HepG2 (cell line): ENCODE measurements around the gene MGA. TPM values are rescaled to one million over a fixed set of nuclear protein-coding genes. Genes with fewer than 3 reads are reported as not detected.
A peak's percentile ranks its signal among the peaks of the same experiment; 100 is the strongest.

ENCODE experiments used
- GFI1 ChIP-seq: sonication (generic); formaldehyde crosslinking; IDR thresholded peaks from 2 replicates; pipeline ENCODE4 v1.5.0; 2020; ENCODE audit warnings: missing genetic modification reagents, mild to moderate bottlenecking, borderline replicate concordance
- HHEX ChIP-seq: IDR thresholded peaks from 2 replicates; pipeline ENCODE4 v1.6.1; 2016; ENCODE audit warnings: control low read depth
- ISL2 ChIP-seq: sonication (generic); formaldehyde crosslinking; IDR thresholded peaks from 2 replicates; pipeline ENCODE4 v1.5.0; 2020; ENCODE audit warnings: missing genetic modification reagents
- PHF8 ChIP-seq: sonication (generic); formaldehyde crosslinking; IDR thresholded peaks from 2 replicates; pipeline ENCODE4 v1.5.0; 2020; ENCODE audit warnings: missing genetic modification reagents
- POLR2A ChIP-seq, 2 experiments: IDR thresholded peaks; 2 replicates each; pipeline ENCODE4 v1.6.1; 2011; ENCODE audit warnings: low read depth in 2 of 2, low read length in 2 of 2, mild to moderate bottlenecking in 1 of 2, moderate library complexity in 1 of 2; ENCODE audit not compliant: insufficient read depth in 1 of 2
- SIN3A ChIP-seq: IDR thresholded peaks from 2 replicates; pipeline ENCODE4 v1.6.1; 2011; ENCODE audit warnings: low read depth, mild to moderate bottlenecking, control low read depth, low read length, borderline replicate concordance
- WIZ ChIP-seq: sonication (generic); formaldehyde crosslinking; IDR thresholded peaks from 2 replicates; pipeline ENCODE4 v1.5.1; 2020; ENCODE audit warnings: mild to moderate bottlenecking, missing genetic modification reagents
- ZFP90 ChIP-seq: sonication (generic); formaldehyde crosslinking; IDR thresholded peaks from 2 replicates; pipeline ENCODE4 v1.8.0; 2022; ENCODE audit warnings: missing genetic modification reagents, mild to moderate bottlenecking, inconsistent platforms, borderline replicate concordance
- ZNF883 ChIP-seq: sonication (generic); formaldehyde crosslinking; IDR thresholded peaks from 2 replicates; pipeline ENCODE4 v1.5.1; 2020; ENCODE audit warnings: mild to moderate bottlenecking, missing genetic modification reagents; ENCODE audit errors: not compliant biosample characterization
- polyA plus RNA-seq, 8 experiments: library from polyadenylated mRNA; depleted of rRNA in 3 of 8; stranded (reverse) in 7 of 8; unstranded in 1 of 8; fragments of >200 nt; fragmentation: Illumina TruSeq in 4 of 8; extraction: Trizol in 4 of 8; gene quantifications; 2 replicates each; pipeline versions ENCODE4 v1.2.1 to v1.2.3, GENCODE V29; 2011 to 2016; ENCODE audit warnings: low read depth in 4 of 8, missing spikeins in 1 of 8, mixed read lengths in 1 of 8; ENCODE audit not compliant: insufficient read depth in 1 of 8
- total RNA-seq, 5 experiments: library from RNA; depleted of rRNA; stranded (reverse); fragments of >200 nt; fragmentation: Illumina TruSeq; extraction: Trizol; gene quantifications; 2 replicates each; pipeline ENCODE4 v1.2.3, GENCODE V29; 2016; ENCODE audit warnings: low read depth in 1 of 5
- TF ChIP-seq, protein P1 (sequence below): sonication (generic); formaldehyde crosslinking; IDR thresholded peaks from 2 replicates; pipeline ENCODE4 v1.4.0; 2020; ENCODE audit warnings: mild to moderate bottlenecking, missing genetic modification reagents
- TF ChIP-seq, protein P2 (sequence below): sonication (generic); formaldehyde crosslinking; IDR thresholded peaks from 2 replicates; pipeline ENCODE4 v1.5.0; 2020; ENCODE audit warnings: missing genetic modification reagents, mild to moderate bottlenecking, borderline replicate concordance

Gene MGA
- total and polyA plus RNA-seq, 2 of the 13 experiments (the other 11 are each of a cell fraction or from before 2014, with no cell fraction given), result 5.3 to 59.0 TPM

DNA sequence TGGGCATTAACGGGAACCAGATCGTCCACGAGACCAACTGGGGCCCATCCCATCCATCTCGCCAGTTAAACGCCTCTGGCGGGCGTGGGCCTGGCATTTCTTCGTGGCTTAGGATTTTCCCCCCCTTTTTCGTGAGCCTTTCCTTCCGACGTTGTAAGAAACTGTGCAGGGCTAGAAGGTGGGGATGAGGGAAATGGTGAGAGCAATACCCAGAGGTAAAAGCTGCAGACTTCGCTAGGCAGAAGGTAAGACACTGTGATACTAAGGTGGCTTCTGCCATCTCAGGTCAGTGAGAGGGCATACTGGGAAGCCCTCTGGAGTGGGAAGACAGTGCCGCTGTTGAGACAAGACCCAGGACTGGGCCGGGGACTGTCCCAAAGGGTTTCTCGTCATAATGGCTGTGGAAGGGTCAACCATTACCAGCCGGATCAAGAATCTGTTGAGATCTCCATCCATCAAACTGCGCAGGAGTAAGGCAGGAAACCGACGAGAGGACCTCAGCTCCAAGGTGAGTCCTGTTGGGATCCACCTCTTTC, 114.7 kb downstream of the MGA start (continued):
- TF ChIP-seq GFI1 (CRISPR knock-in tag), result 0 out of 2 replicates have a peak, but pooled peaks have one; percentile 54
- TF ChIP-seq, protein P1, sequence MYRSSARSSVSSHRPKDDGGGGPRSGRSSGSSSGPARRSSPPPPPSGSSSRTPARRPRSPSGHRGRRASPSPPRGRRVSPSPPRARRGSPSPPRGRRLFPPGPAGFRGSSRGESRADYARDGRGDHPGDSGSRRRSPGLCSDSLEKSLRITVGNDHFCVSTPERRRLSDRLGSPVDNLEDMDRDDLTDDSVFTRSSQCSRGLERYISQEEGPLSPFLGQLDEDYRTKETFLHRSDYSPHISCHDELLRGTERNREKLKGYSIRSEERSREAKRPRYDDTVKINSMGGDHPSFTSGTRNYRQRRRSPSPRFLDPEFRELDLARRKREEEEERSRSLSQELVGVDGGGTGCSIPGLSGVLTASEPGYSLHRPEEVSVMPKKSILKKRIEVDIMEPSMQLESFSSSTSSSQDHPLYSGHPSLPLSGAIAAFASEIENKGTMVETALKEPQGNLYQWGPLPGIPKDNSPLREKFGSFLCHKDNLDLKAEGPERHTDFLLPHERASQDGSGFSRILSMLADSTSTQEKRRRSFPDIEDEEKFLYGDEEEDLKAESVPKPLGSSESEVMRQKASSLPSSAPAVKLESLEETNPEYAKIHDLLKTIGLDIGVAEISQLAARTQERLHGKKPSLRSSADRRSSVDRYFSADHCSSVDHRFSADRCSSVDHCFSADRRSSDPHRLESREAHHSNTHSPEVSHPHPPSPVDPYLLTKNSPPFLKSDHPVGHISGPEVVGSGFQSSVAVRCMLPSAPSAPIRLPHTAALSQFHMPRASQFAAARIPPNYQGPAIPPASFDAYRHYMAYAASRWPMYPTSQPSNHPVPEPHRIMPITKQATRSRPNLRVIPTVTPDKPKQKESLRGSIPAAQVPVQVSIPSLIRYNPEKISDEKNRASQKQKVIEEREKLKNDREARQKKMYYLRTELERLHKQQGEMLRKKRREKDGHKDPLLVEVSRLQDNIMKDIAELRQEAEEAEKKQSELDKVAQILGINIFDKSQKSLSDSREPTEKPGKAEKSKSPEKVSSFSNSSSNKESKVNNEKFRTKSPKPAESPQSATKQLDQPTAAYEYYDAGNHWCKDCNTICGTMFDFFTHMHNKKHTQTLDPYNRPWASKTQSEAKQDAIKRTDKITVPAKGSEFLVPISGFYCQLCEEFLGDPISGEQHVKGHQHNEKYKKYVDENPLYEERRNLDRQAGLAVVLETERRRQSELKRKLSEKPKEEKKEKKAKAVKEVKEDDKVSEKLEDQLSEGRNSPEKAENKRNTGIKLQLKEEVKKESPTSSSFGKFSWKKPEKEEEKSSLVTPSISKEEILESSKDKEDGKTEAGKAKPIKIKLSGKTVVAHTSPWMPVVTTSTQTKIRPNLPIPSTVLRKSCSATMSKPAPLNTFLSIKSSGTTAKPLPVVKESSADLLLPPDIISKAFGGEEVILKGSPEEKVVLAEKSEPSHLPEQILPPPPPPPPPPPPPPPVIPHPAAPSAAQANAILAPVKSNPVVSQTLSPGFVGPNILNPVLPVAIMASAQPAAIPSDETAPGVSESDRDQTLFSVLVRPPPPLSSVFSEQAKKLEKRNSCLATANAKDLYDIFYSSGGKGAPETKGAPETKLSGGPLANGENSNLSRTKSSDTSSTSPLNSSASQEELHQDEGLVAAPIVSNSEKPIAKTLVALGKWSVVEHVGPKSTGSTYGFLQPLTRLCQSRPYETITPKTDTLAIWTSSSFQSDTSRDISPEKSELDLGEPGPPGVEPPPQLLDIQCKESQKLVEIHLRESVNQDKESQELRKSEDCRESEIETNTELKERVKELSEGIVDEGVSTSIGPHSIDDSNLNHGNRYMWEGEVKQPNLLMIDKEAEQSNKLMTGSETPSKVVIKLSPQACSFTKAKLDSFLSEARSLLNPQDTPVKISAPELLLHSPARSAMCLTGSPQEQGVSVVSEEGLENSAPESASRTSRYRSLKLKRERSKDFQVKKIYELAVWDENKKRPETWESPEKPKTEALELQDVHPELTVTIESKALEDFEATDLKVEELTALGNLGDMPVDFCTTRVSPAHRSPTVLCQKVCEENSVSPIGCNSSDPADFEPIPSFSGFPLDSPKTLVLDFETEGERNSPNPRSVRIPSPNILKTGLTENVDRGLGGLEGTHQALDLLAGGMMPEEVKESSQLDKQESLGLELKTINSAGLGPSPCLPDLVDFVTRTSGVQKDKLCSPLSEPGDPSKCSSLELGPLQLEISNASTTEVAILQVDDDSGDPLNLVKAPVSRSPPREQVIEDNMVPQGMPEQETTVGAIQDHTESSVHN, result 0 out of 2 replicates have a peak, but pooled peaks have one; percentile 2
- no peak for TF ChIP-seq HHEX (CRISPR knock-in tag)
- TF ChIP-seq POLR2A (IDR thresholded peaks at IDR 0.05; ENCODE audit: insufficient read depth in 1 of 2, low read depth in 2 of 2, low read length in 2 of 2), result 0 out of 4 replicates have a peak, but pooled peaks of 1 of the 2 experiments have one; percentile 32
- 0 out of 2 replicates have a peak, but pooled peaks have one; percentile 26 for TF ChIP-seq ISL2 (CRISPR knock-in tag)
- 0 out of 2 replicates have a peak, but pooled peaks have one; percentile 1 for TF ChIP-seq PHF8 (CRISPR knock-in tag)
- peak; percentile 1 for TF ChIP-seq ZNF883 (CRISPR knock-in tag)
- no peak for TF ChIP-seq SIN3A
- TF ChIP-seq WIZ (CRISPR knock-in tag), result no peak
- TF ChIP-seq, protein P2, sequence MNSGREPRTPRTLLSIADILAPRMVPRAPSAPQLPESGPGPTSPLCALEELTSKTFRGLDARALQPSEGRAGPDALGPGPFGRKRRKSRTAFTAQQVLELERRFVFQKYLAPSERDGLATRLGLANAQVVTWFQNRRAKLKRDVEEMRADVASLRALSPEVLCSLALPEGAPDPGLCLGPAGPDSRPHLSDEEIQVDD (CRISPR knock-in tag), result no peak
- TF ChIP-seq ZFP90 (CRISPR knock-in tag), result no peak
